Measurements from ENCODE around the gene EXOC4. TPM values are rescaled to one million over a fixed set of nuclear protein-coding genes. Genes with fewer than 3 reads are reported as not detected.

The EXOC4 gene
- total and polyA plus RNA-seq, 2 donors (not counting 1 experiment from before 2014, with no cell fraction given) = 79.6 to 158 TPM

- DNase-seq (ENCODE audit: low read depth in 2 of 2) = no peak
- TF ChIP-seq EZH2 (IDR thresholded peaks at IDR 0.05; ENCODE audit: low read length, missing control alignments) = no peak
- no peak for TF ChIP-seq CTCF (conservative IDR thresholded peaks at IDR 0.05 in 1 of 2, IDR thresholded peaks at IDR 0.05 in 1 of 2; ENCODE audit: low read depth in 1 of 2, low read length in 2 of 2)
- no peaks in the 10 kb centered on the region for H3K79me2 ChIP-seq (ENCODE audit: control insufficient read depth, insufficient read depth, low read length)
- H3K27me3 ChIP-seq (ENCODE audit: control insufficient read depth, insufficient read depth, low read length) = no peaks in the 10 kb centered on the region
- H3K4me3 ChIP-seq (replicated peaks in 1 of 4; ENCODE audit: control extremely low read depth in 1 of 4, insufficient read depth in 1 of 4, low read depth in 3 of 4, low read length in 4 of 4) = no peak overlapping the region
- no peaks in the 10 kb centered on the region for H3K4me1 ChIP-seq (ENCODE audit: control insufficient read depth, extremely low read depth, insufficient read depth, low read length)
- no peaks in the 10 kb centered on the region for H3K9me3 ChIP-seq (ENCODE audit: control insufficient read depth, insufficient read depth, low read depth, low read length)
- H3K27ac ChIP-seq (ENCODE audit: insufficient read depth, low read length) = no peak overlapping the region
- no peak overlapping the region for H3K9ac ChIP-seq (ENCODE audit: insufficient read depth, low read length)
- H4K20me1 ChIP-seq (ENCODE audit: control insufficient read depth, extremely low read depth, insufficient read depth, low read length) = no peaks in the 10 kb centered on the region
- no peak overlapping the region for H3K4me2 ChIP-seq (ENCODE audit: extremely low read depth, insufficient read depth, low read length)
- no peaks in the 10 kb centered on the region for H3K36me3 ChIP-seq (ENCODE audit: control insufficient read depth, insufficient read depth, low read length)
- no peak overlapping the region for H2AFZ ChIP-seq (ENCODE audit: low read length)
Observed at GRCh38 chr7:133885213-133885612, 632.3 kb downstream of the EXOC4 start.

GRCh38 chr7:133886086-133886485 is 633.2 kb downstream of the EXOC4 start:
- Histone ChIP-seq H2AFZ (ENCODE audit: low read length) (no peak overlapping the region), H3K9me3 (ENCODE audit: control insufficient read depth, insufficient read depth, low read depth, low read length) (no peaks in the 10 kb centered on the region), H3K4me1 (ENCODE audit: control insufficient read depth, extremely low read depth, insufficient read depth, low read length) (no peaks in the 10 kb centered on the region), H3K9ac (ENCODE audit: insufficient read depth, low read length) (no peak overlapping the region), H3K36me3 (ENCODE audit: control insufficient read depth, insufficient read depth, low read length) (no peaks in the 10 kb centered on the region), H4K20me1 (ENCODE audit: control insufficient read depth, extremely low read depth, insufficient read depth, low read length) (no peaks in the 10 kb centered on the region), H3K27me3 (ENCODE audit: control insufficient read depth, insufficient read depth, low read length) (no peaks in the 10 kb centered on the region), H3K4me3 (replicated peaks in 1 of 4; ENCODE audit: control extremely low read depth in 1 of 4, insufficient read depth in 1 of 4, low read depth in 3 of 4, low read length in 4 of 4) (no peak overlapping the region), H3K79me2 (ENCODE audit: control insufficient read depth, insufficient read depth, low read length) (no peaks in the 10 kb centered on the region), H3K4me2 (ENCODE audit: extremely low read depth, insufficient read depth, low read length) (no peak overlapping the region), H3K27ac (ENCODE audit: insufficient read depth, low read length) (no peak overlapping the region)
- TF ChIP-seq EZH2 (IDR thresholded peaks at IDR 0.05; ENCODE audit: low read length, missing control alignments) (no peak), CTCF (conservative IDR thresholded peaks at IDR 0.05 in 1 of 2, IDR thresholded peaks at IDR 0.05 in 1 of 2; ENCODE audit: low read depth in 1 of 2, low read length in 2 of 2) (no peak)
- no peak for DNase-seq (ENCODE audit: low read depth in 2 of 2)

GRCh38 chr7:133886797-133887196 is 633.9 kb downstream of the EXOC4 start:
- no peaks in the 10 kb centered on the region for H3K27me3 ChIP-seq (ENCODE audit: control insufficient read depth, insufficient read depth, low read length)
- no peak overlapping the region for H2AFZ ChIP-seq (ENCODE audit: low read length)
- no peak overlapping the region for H3K27ac ChIP-seq (ENCODE audit: insufficient read depth, low read length)
- TF ChIP-seq EZH2 (IDR thresholded peaks at IDR 0.05; ENCODE audit: low read length, missing control alignments) = no peak
- no peak for TF ChIP-seq CTCF (conservative IDR thresholded peaks at IDR 0.05 in 1 of 2, IDR thresholded peaks at IDR 0.05 in 1 of 2; ENCODE audit: low read depth in 1 of 2, low read length in 2 of 2)
- H3K4me1 ChIP-seq (ENCODE audit: control insufficient read depth, extremely low read depth, insufficient read depth, low read length) = no peaks in the 10 kb centered on the region
- H3K79me2 ChIP-seq (ENCODE audit: control insufficient read depth, insufficient read depth, low read length) = no peaks in the 10 kb centered on the region
- H3K9ac ChIP-seq (ENCODE audit: insufficient read depth, low read length) = no peak overlapping the region
- H3K36me3 ChIP-seq (ENCODE audit: control insufficient read depth, insufficient read depth, low read length) = no peaks in the 10 kb centered on the region
- no peak overlapping the region for H3K4me2 ChIP-seq (ENCODE audit: extremely low read depth, insufficient read depth, low read length)
- no peak overlapping the region for H3K4me3 ChIP-seq (replicated peaks in 1 of 4; ENCODE audit: control extremely low read depth in 1 of 4, insufficient read depth in 1 of 4, low read depth in 3 of 4, low read length in 4 of 4)
- DNase-seq (ENCODE audit: low read depth in 2 of 2) = no peak
- no peaks in the 10 kb centered on the region for H3K9me3 ChIP-seq (ENCODE audit: control insufficient read depth, insufficient read depth, low read depth, low read length)
- H4K20me1 ChIP-seq (ENCODE audit: control insufficient read depth, extremely low read depth, insufficient read depth, low read length) = no peaks in the 10 kb centered on the region

Measured in fibroblast of lung (primary cell).